Activated CD4-positive, alpha-beta T cell treated with anti-CD3 and anti-CD28 coated beads for 1 hour (primary cell): Measurements from ENCODE around the gene FMNL3.
A peak's percentile ranks its signal among the peaks of the same experiment; 100 is the strongest.
"Not testable (repeated sequence)": the region's sequence is repeated elsewhere in the genome, so short reads cannot be mapped to it uniquely, and the experiment has no call there.

Source experiments
- DNase-seq: peaks from one replicate; pipeline ENCODE4 v3.0.0-alpha.2; 2020

The FMNL3 gene

DNA sequence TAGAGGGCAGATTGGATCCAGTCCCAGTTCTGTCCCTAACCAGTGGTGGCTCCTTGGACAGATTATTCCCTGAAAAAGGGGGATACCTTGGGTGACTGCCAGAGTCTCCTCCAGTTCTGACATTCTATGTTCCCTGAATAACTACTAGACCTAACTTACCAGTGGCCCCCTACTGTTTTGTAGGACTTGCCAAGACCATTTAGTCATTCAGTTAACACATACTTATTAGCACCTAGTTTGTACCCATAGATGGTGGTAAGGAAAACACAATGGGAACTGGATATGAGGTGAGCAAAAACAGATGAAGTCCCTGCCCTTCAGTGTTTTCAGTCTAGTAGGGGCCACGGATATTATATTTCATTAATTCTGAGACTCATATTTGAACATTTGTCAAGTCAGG is 80.4 kb downstream of the FMNL3 start:
- no peak for DNase-seq

- no peak for DNase-seq
These were observed 80.9 kb downstream of the FMNL3 start for GRCh38 chr12:49626169-49626835.

DNA sequence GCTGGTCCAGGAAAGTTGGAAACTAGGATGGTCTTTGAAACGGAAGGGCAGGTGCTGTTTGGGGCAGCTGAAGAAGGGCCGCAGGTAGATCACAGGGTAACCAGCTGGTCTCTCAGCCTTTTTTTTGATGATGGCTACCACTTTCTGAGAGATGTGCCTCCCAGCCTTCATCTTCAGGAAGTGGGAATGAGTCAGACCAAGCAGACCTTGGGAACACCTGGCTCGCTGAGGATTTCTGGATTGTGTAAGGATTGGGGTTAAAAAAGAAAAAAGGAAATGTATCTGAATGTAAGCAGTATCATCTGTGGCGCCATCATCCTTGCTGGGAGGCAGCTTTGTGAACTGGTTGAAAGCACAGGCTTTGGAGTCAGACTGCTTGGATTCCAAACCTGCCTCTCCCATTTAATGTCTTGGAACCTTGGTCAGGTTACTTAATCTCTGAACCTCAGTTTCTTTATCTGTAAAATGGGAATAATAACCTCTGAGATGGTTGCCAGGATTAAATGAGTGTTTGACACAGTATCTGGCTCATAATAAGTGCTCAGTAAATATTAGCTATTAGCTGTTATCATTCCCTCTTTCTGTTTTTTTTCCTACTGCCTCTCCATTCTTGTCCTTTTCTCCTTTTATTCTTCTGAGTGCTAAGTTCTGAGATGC is 82.2 kb downstream of the FMNL3 start:
- no peak for DNase-seq

- DNase-seq: peak; percentile 75
These were observed 83.9 kb downstream of the FMNL3 start, which contains the start of gene PRPF40B for GRCh38 chr12:49623142-49623904. Gene PRPF40B, plus strand, starts transcription at chr12:49623561. Its CDS starts 30 bp downstream, at chr12:49623591.

DNA sequence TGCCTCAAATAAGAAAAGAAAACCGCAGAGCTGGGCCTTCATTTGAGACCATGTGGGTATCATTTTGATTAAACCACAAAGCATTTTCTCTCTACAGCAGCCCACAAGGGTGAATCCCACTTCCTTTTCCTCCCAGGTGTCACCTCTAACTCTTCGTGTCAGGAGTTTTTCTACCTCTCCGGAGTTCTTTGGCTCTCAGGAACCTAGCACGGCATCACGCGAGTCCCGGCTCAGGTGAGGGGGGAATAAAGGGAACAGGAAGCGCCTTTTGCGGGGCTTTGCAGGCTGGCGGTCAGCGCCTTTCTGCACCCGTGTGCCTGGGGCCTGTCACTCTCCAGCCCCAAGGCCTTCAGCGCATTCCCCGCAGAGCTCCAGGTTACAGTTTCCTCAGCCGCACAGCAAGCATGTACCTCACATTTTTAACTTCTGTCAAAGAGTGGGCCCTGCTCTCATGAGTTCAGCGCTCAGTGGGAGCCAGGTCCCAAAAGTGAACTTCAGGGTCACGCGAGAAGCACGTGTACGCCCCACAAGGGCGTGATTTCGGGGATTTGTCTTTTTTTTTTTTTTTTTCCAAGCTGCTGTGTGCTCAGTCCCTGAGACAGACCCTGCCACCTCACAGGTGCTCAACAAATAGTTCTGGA is 84.6 kb downstream of the FMNL3 start:
- peak; percentile 15 for DNase-seq

- DNase-seq: no peak
These were observed 85.3 kb downstream of the FMNL3 start for GRCh38 chr12:49621651-49622500.

DNA sequence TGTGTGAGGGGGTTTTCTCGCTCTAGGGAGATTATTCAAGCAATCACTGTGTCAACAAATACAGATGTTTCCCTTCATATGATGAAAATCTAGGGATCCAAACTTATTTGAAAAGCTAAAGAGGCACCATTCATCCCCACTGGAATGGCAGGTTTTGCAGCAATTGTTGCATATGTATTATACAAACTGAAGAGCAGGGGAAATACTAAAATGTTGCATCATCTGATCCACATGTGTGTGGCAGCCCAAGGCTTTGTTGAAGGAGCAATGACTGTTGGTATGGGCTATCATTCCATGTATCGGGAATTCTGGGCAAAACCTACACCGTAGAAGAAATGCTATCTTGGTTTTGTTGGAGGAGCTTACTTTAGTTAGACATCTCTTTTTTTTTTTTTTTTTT is 87.9 kb downstream of the FMNL3 start:
- DNase-seq: no peak

- DNase-seq: no peak
These were observed 88.6 kb downstream of the FMNL3 start for GRCh38 chr12:49618576-49618975.

DNA sequence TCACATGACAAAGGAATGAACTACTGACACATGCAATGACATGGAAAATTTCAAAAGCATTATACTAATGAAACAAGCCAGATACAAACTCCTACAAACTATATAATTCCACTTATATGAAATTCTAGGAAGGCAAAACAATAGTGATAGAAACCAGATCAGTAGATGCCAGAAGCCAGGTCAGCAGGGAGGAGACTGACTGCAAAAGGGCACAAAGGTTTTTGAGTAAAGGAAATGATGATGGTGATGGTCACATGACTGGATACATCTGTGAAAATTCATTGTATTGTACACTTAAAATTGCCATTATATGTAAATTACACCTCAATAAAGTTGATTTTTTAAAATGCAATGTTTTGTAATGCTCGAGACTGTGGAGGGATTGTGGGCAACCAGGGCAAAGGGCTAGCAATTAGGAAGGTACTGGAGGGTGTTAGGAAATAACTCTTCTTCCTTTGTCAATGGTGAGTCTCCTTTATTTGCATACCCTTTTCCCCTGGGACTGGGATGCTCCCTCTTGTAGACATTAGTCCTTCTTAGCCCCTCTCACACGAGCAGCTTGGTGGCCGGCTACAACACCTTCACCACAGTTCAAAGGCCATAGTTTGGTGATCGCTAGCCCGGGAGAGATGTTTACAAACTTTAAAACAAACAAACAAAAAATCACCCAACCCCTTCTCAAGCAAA is 90.5 kb downstream of the FMNL3 start:
- no peak for DNase-seq

DNA sequence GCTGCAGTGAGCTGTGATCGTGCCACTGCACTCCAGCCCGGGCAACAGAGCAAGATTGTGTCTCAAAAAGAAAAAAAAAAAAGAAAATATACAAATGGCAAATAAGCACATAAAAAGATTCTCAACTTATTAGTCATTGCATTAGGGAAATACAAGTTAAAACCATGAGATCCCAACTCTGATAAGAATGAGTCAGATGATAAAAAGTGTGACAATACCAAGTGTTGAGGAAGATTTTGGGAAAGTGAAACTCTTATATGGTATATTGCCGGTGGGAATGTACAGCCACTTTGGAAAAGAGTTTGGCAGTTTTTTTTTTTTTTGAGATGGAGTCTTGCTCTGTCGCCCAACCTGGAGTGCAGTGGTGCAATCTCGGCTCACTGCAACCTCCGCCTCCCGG is 91.5 kb downstream of the FMNL3 start:
- no peak for DNase-seq

GRCh38 chr12:49612210-49612609 is 95.0 kb downstream of the FMNL3 start:
- no peak for DNase-seq

DNA sequence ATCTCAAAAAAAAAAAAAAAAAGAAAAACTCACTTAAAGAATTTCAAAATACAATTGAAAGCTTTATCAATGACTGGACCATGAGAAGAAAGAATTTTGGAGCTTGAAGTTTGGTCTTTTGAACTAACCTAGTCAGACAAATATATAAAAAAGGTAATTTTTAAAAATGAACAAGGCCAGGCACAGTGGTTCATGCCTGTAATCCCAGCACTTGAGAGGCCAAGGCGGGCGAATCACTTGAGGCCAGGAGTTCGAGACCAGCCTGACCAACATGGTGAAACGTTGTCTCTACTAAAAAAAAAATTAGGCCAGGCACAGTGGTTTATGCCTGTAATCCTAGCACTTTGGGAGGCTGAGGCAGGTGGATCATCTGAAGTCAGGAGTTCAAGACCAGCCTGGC is 96.4 kb downstream of the FMNL3 start:
- DNase-seq: not testable (repeated sequence)

DNA sequence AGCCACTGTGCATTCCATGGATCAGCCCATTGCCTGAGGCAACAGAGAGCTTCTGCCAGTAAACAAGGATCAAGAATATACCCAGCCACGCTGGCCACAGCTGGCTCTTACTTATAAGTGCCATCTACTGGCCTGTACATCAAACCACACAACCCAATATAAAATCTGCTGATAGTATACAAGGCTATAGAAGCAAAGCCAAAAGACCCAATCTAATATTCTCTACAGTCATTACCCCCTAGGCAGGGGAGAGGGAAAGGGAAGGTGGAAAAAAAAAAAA is 97.4 kb downstream of the FMNL3 start:
- DNase-seq: no peak

DNA sequence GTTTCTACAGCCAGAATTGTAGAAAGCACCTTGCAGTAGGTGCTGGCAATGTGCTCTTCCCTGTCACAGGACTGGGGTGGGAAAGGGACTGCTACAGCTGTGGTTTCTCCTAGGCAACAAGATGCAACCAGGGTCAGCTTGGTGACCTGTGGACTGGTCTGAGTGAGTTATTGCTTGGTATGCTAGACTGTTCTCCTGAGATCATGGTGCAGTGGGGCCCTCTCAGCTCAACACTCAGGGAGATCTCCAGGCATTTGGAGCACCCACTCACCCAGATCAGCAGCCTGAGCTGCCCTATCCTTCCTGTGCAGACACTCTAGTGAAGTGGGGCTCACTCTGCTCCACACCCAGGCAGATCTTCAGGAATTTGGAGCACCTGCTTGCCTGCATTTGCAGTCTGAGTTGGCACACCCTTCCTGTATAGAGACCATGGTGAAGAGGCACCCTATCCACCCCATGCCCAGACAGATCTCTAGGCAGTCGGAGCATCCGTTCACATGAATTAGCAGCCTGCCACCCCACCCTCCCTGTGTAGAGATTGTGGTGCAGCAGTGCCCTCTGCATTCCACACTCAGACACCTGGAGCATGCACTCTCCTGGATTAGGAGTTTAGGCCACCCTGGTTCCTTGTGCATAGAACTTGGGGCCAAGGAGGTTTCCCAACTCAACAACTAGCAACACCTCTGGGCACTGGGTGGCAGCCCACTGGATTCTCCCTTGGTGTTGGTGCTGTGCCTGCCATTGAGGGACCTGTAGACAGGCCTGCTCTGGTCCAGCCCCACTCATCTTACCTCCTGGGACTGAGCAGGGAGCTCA is 97.9 kb downstream of the FMNL3 start:
- no peak for DNase-seq

DNA sequence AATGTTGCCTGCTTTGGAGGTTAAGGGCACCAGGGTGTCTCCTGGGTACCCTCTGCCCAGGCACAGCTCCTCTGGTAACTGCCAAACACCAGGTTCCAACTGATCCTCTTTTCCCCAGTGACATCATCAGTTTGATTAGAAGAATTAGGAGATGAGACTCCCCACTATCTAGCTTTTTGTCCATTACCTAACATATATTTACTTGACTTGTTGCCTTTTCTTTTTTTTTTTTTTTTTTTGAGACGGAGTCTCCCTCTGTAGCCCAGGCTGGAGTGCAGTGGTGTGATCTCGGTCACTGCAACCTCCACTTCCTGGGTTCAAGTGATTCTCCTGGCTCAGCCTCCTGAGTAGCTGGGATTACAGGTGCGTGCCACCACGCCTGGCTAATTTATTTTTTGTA is 101.7 kb downstream of the FMNL3 start, which contains the start of gene FAM186B:
FAM186B (minus strand) TSS at position 101 of the 400 bp plus-strand sequence. CDS start 162 bp downstream, outside the sequence.
- DNase-seq: not testable (repeated sequence)

- no peak for DNase-seq
These were observed 102.3 kb downstream of the FMNL3 start for GRCh38 chr12:49604856-49605255.

- no peak for DNase-seq
These were observed 103.5 kb downstream of the FMNL3 start for GRCh38 chr12:49603721-49604120.

DNA sequence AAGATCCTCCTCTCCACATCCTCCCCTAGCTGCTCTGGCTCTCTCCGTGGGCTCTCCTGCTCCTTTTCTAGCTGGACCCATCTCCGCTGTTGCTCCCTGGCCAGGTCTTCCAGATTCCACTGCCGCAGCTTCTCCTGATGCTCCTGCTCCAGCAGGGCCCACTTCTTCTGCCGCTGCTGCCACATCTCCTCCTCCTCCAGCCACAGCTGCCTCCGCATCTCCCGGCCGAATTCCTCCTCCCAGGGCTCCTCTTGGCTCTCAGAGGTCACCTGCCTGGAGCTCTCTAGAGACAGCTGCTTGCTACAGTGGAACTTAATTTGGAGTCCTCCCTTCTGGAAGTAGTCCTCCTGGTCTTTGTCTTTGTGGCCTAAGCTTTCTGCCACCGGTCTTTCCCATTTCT is 107.2 kb downstream of the FMNL3 start:
- no peak for DNase-seq

- DNase-seq: no peak
These were observed 108.7 kb downstream of the FMNL3 start for GRCh38 chr12:49598527-49598926.

- DNase-seq: no peak
These were observed 118.3 kb downstream of the FMNL3 start for GRCh38 chr12:49588721-49589516.
